ENCODE measurements around the gene CCDC182.

Gene CCDC182

DNA sequence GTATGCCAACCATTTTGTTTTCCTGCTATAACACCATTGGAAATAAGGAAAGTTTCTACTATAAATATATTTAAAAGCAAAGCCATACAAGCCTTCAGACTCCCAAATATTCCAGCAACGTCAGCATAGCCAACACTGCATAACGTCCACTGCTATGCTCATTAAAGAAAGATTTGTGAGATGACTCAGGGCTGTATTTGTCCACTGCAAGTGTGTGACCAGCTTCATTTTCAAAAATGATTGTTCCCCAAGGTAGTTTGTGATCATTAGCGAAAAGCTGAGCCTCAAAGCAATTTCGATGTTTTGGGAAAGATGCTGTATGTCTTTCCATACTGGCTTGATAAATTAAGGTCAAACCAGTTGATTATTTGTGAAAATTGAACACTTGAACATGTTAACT lies 14.9 kb upstream of the CCDC182 start:
- DNase-seq (ENCODE audit: low read depth), result no peak
- no peak overlapping the region for H3K4me3 ChIP-seq (ENCODE audit: low read depth, low read length)

DNA sequence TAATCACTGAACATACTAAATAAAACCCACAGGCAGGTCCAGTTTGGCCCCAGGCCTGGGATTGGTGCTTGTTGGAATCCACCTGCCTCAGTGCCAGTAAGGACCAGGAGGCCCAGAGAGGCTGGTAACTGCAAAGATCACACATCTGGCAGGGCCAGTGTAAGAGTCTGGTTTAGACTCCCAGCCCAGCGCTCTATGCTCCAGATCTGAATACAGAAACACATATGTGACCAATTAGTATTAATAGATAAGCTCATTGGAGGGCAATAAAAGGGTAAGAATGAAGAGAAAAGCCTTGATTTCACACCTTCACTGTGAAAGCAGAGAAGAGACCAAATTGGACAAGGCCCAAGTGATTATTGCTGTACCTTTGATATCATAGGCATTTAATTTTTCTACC lies 13.6 kb upstream of the CCDC182 start:
- H3K4me3 ChIP-seq (ENCODE audit: low read depth, low read length), result no peak overlapping the region
- DNase-seq (ENCODE audit: low read depth), result no peak

DNA sequence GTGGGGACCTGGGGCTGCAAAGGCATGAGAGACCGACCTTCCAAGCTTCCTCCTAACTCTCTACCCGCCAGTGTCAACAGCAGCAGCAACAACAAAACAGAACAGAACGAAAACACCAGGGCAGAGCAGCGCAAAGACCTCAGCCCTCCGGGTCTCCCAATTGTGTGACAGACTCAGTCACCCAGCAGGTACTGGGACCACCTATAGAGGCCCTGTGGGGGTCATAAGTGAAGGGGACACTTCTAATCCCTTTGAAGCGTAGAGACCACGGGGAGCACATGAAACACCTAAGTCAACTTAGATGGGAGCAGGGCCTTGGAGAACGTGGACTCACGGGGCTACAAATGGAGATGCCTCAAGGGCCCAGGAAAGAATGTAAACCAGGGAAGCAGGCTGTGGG lies 12.6 kb upstream of the CCDC182 start:
- no peak for DNase-seq (ENCODE audit: low read depth)
- no peak overlapping the region for H3K4me3 ChIP-seq (ENCODE audit: low read depth, low read length)

DNA sequence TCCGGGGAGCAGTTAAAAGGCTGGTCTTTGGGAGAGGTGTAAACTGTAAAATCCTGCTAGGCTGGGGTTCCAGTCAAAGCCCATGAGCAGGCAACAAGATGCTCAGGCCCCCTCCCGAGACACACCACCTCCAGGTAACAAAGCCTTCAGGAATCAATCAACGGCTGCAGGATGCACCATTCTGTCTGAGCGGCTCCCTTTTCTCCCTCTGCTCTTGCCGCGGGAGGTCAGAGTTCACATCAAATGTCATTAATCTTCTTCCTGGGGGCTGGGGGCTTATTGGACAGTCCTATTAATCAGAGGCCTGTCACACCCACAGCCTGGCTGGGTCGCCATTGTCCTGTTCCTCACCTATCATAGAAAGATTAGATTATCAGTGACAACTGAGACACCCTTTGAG lies 11.9 kb upstream of the CCDC182 start:
- H3K4me3 ChIP-seq (ENCODE audit: low read depth, low read length), result no peak overlapping the region
- DNase-seq (ENCODE audit: low read depth), result no peak

DNA sequence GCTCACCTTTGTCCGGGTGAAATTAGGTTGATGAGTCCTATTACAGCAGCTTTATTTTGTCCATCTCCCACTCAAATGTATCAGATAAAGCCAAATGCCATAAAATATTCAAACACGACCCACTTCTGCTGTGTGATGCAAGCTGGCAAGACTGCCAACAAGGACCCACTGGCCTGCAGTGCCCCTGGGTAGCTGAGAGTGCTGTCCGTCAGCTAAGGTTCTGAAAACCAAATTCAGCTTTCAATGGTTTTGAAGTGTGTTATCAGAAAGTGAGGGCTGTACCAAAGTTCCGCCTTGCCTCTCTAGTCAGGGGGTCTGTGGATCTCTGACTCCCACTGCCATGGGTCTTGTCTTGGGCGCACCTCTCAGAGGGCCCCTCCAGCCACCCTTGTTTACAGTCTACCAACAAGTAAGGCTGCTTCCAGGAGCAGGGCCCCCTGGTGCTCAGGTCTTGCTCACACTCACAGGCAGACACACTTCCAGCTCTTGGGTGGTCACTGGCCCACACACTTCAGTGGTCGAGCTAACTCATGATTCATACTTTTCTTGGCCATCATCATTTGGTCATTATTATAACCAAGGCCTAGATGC lies 10.5 kb upstream of the CCDC182 start:
- no peak for DNase-seq (ENCODE audit: low read depth)
- no peak overlapping the region for H3K4me3 ChIP-seq (ENCODE audit: low read depth, low read length)

DNA sequence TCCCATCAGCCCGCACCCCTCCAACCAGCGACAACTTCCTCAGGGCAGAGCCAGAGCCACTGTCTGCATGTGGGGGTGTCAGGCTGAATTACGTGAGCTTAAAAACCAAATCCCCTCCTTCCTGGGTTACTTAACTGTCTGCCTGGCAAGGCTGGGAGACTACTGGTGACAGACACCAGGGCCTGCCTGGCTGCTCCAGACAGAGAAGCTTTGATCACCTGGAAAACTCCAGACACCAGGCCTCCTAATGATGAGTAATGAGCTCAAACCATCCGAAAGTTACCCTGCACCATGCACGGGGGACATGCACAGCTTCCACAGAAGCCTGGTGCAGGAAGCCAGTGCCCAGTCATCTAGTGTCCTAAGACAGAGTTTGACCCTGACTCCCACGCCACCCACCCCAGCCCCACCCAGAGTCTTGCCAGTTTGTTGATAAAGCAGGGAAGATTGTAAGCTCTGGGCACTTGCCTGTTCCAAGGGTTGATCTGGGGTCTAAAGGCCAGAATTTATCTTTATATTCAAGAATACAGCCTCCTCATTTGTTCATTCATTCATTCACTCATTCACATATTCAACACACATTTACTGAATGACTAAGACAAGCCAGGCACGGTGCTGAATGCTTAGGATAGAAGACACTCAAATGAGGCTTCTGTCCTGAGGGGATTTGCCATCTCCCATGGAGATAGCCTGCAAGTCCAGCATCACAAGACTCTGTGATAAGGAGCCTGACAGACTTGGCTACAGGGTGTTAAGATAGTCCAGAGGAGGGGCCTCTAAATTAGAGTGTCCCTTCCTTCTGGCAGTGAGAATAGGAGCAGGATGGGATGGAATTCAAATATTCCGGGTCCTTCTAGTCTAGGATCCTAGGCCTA lies 7.2 kb upstream of the CCDC182 start:
- no peak for DNase-seq (ENCODE audit: low read depth)

DNA sequence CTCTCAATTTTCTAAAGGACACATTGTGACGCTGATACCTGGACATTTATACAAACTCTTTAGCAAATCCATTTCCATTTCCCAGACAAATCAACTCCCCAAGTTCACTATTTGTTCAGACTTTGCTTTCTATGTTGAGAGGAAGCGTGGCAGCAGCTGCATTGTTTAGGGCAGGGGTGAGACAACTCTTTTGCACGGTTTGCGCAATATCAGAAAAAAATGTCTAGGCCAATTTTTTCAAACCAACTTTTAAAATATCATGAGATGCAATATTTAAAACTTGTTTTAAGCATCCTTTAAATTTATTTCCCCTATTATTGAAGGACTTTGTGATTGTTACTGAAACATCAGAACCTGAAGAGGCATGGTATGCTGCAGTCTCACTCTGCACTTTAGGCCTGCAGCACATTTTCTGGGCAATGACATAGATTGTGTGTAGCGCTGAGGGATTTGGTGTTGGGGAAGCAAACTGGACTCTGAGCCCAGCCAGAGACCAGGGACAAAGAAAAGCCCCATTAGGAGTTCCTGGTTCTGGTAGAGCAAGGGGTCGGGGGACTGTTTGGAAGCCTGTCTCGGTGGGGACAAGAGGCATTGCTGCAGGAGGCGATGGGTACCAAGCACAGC lies 6.4 kb upstream of the CCDC182 start:
- no peak for DNase-seq (ENCODE audit: low read depth)

More for the DNA sequence above, 7.2 kb upstream of the CCDC182 start:
- no peak overlapping the region for H3K4me3 ChIP-seq (ENCODE audit: low read depth, low read length)

DNA sequence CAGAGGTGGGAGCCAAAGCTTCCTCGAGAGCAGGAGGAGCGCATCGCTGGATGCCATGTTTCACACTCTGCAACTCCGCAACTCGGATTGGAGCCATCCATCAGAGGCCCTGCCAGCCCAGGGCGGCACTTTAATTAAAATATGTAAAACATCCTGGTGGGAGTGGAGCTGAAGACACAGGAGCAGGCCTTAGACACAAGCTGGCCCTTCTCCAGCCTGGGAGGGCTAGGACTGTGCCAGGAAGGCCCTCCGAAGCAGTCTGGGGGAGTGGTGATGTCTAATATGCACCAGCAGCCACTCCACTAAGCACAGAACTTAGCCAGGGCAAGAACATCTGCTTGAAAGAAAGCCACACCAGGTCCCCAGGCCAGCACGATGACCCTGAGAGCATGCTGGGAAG lies 5.8 kb upstream of the CCDC182 start:
- H3K4me3 ChIP-seq (ENCODE audit: low read depth, low read length), result no peak overlapping the region
- DNase-seq (ENCODE audit: low read depth), result no peak

More for the DNA sequence above, 6.4 kb upstream of the CCDC182 start:
- H3K4me3 ChIP-seq (ENCODE audit: low read depth, low read length), result no peak overlapping the region

DNA sequence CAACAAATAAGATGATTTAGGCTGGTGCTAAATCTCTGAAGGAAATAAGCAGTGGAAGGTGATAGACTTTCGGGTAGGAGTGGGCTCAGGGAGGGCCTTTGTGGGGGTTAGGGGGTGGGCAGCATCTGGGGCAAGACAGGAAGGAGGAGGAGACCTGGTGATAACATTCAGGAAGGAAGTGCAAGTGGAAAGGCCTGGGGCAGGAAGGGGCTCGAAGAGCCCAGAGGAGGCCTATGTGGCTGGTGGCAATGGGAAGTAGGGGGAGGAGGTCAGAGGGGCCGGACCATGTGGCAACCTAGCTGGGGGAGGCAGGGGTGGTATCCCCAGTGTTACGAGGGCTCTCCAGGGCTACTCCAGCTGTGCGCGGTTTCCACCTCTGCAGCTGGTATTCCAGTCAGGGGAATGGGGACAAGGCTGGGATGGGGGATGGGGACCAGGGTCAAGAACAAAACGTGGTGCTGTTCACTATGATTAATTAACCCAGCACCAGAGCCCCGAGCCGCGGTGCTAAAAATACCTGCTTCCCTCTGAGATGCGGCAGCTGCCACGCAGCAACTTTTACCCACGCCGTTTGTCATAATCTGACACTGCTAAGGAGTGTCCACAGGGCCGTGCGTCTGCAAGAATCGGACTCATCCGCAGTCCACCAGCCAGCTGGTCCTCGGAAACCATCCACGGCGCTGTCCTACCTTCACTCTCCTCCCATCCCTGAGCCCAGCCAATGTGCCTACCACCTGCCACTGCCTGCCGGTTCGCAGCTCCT lies 5.2 kb upstream of the CCDC182 start:
- DNase-seq (ENCODE audit: low read depth), result no peak
- H3K4me3 ChIP-seq (ENCODE audit: low read depth, low read length), result no peak overlapping the region

DNA sequence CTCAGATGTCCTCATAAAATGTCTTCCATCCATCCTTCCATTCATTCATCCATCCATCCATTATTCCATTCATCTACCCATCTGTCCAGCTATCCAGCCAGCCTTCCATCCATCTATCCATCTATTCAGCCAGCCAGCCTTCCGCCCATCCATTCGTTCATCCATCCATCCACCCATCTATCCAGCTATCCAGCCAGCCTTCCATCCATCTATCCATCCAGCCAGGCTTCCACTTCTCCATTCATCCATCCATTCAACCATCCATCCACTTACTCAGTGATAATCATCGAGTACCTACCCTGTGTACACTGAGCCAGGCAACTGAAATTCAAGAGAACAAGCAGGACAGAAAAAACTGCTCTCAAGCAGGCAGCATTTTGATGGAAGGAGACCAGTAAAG lies 4.6 kb upstream of the CCDC182 start:
- no peak overlapping the region for H3K4me3 ChIP-seq (ENCODE audit: low read depth, low read length)
- no peak for DNase-seq (ENCODE audit: low read depth)

DNA sequence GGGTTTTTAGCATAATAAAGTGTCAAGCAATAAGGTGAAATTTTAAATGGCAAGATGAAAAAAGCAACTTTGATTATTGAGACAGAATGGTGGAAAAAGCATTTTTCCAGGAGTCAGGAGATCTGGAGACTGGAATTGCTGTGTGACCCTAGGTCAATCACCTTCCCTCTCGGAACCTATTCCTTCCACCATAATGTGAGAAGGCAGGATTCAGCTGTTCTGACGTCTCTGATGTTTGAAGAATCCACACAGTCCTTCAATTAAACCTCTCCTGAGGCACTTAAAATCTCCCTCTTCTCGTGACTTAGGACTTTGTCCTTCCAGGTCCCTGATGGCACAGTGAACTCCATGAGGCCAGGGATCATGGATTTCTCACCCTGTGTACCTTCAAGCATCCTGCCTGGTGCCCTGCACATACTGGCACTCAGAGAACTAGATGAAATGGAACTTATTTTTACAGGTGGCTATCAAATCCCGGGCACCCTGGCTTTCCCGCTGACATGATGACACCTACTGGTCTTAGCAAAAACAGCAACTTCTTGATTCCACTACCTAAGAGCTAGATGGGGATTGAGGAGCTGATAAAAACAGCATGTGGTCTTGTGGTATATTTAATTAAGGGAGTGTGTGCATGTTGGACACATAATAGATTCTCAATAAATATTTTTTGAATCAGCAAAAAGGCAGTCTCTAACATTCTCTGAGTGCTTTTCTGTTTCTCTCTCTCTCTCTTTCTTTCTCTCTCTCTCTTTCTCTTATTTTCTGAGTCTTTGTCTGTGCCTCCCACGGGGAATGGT lies 2.3 kb upstream of the CCDC182 start:
- no peak overlapping the region for H3K4me3 ChIP-seq (ENCODE audit: low read depth, low read length)

DNA sequence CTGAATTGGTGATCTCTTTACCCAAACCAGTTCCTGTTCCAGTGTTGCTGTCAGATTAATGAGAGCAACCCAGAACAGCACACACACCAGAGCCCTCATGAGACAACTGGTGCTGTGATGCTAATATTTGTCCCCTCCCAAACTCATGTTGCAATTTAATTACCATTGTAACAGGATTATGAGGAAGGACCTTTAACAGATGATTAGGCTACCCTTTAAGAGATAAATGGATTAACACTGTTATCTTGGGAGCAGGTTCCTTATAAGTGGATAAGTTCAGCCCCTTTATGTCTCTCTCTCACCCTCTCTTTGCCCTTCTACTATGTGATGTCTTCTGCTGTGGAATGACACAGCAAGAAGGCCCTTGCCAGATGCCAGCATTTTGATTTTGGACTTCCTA lies 1.1 kb upstream of the CCDC182 start:
- no peak for DNase-seq (ENCODE audit: low read depth)
- H3K4me3 ChIP-seq (ENCODE audit: low read depth, low read length), result no peak overlapping the region

More for the DNA sequence above, 2.3 kb upstream of the CCDC182 start:
- DNase-seq (ENCODE audit: low read depth), result peak; percentile 30

DNA sequence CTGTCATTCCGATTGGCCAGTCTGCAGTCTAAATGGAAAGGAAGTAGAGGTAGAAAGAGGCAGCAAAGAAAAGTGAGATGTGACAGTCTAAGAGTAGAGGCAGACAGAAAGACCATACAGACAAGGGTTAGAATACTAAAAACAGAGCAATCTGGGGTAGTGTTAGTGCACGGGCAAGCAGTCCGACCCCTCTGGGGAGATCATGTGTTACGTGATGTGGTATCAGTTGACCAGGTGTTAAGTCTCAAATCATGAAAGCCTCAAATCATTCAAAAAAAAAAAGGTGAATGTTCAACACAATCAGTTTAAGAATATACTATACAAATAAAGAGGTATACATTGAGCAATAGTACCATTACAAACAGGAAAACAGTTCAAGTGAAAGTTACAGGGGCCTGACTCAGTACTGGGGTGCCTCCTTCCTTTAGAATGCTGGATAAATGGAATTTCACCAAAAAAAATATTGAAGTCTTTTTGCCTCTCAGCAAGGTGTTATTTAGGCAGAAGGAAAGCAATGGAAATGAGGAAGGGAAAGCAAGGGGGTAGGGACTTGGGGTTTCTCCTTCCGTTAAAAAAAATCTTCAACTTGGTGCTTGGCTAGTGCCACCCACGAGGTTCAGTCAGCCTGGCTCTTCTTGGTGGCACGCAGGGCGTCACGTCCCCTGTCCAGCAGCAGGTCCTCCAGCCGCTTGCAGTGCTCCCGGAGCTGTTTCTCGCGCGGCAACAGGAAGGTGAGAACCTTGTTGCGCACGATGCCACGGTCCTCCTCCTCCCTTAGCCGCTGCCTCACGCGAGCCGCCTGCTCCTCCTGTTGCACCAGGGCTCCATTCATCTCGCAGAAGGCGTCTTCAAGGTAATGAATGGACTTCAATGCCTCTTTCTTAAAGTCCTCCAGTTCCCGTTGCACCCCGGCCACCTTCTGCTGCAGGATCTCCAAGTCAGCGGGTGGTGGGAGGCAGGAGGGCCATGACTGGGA lies 616 bp downstream of the CCDC182 start:
- no peak overlapping the region for H3K4me3 ChIP-seq (ENCODE audit: low read depth, low read length)
- no peak for DNase-seq (ENCODE audit: low read depth)

DNA sequence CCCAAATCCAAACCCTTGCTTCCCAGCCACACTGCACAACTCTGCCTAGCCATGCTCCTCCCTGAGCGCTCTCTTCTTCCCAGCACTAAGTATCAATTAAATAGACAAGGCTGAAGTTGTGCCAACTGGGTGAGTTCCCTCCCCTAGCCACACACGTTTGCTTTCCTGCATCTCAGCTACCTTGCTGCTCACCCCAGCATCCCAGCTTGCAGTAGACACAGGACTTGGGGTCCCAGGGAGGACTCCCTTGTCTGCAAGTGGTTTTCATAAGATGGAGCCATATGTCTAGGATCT lies 4.9 kb downstream of the CCDC182 start:
- DNase-seq (ENCODE audit: low read depth), result no peak
- no peak overlapping the region for H3K4me3 ChIP-seq (ENCODE audit: low read depth, low read length)

DNA sequence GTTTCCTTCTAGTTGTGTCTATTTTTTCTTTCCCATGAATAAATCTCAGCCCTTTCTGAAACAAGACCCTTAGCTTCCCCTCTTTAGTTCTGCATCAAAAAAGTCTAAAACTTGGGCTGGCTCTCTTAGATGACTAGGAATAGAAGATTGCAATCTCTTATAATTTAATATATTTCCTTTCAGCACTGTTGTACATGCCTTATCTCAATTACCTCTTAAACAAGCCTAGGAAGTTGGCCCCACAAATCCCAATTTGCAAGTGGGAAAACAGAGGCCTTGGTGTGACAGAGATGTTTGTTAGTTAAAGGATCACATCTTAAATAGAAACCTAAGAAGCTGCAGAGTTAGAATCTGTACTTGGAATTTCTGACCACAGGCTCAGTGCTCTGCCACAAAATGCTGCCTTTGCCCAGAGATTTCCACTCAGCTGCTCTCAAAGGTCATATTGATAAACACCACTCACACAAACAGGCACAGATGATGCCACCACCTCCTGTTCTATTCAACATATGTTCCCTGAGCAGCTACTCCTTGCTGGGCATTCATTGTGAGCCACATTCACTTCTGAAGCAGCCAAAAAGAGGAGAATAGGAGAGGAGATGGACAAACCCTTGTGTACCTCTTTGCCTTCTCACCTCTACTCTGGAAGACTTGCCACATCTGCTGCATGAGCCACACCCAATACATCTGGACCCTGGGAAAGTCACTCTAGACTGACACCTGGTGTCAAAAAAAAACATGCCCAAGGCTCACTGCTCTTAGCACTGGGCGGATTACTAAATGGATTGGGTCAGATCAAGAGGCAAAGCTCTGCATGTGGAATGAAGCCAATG lies 5.5 kb downstream of the CCDC182 start:
- no peak for DNase-seq (ENCODE audit: low read depth)

DNA sequence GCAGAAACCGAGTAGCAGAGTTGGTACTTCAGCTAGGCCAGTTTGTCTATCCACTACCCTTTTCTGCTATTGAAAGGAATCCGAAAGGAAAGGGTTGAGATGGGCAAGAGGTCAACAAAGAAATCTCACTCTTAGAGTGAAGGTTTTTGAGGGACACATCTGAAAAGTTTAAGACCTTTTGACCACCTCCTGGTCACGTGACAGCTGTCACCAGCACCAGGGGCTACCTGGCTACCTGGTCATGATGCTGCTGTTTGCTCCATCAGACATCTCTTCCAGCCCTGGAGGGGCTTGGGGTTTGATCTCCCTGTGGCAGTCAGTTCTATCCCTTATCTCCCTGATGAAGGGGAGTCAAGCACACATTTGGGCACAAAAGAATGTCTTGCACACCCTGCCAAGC lies 7.6 kb downstream of the CCDC182 start:
- no peak overlapping the region for H3K4me3 ChIP-seq (ENCODE audit: low read depth, low read length)
- DNase-seq (ENCODE audit: low read depth), result no peak

More for the DNA sequence above, 5.5 kb downstream of the CCDC182 start:
- no peak overlapping the region for H3K4me3 ChIP-seq (ENCODE audit: low read depth, low read length)

DNA sequence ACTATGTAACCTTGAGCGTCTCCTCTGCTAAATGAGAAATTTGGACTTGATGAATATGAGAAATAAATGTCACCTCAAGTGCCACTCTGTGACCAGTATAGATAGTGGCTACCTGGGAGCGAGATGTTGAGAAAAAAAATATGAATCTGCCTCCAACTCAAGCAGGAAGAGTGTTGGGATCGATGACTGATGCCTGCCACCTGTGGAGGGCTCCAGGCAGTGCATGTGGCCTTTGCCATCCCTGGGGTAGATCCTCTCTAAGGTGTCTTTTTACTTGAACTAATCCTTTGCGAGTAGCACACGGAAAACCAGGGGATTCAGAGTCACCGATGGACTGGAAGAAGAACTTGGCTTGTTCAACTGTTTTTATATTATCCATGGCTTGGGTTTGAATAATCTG lies 9.4 kb downstream of the CCDC182 start:
- no peak overlapping the region for H3K4me3 ChIP-seq (ENCODE audit: low read depth, low read length)
- DNase-seq (ENCODE audit: low read depth), result no peak
